ENCODE results near the gene HAP1. TPM values are rescaled to one million over a fixed set of nuclear protein-coding genes. Genes with fewer than 3 reads are reported as not detected.

Gene HAP1
- total and polyA plus RNA-seq, 2 experiments from 2014 or later, result 0.98 to 2.1 TPM

DNA sequence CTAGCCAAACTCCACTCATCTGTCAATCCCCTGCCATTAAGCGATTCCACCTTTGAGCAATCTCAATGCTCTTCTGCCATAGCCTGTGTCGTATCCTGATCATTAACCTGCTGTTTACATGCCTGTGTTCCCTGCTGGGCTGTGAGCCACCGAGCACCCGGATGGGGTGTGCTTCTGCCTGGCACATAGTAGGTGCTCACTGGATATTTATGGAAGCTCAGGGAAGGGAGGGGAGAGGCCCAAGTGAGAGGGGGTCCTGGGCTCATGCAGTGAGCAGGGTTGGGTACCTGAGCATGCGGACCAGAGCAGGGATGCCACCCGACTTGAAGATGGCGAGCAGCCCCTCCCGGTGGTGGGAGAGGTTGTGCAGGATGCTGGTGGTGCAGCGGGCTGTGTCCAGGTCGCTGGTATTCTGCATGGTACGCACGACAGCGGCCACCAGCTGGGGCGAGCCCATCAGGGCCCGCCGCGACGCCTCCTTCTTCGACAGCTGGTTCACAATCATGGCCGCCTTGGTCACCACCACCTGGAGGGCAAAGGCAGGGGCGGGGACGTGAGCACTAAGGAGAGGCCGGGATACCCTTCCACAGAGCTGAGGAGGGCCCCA lies 34.3 kb upstream of the HAP1 start:
- TF ChIP-seq, protein P1, sequence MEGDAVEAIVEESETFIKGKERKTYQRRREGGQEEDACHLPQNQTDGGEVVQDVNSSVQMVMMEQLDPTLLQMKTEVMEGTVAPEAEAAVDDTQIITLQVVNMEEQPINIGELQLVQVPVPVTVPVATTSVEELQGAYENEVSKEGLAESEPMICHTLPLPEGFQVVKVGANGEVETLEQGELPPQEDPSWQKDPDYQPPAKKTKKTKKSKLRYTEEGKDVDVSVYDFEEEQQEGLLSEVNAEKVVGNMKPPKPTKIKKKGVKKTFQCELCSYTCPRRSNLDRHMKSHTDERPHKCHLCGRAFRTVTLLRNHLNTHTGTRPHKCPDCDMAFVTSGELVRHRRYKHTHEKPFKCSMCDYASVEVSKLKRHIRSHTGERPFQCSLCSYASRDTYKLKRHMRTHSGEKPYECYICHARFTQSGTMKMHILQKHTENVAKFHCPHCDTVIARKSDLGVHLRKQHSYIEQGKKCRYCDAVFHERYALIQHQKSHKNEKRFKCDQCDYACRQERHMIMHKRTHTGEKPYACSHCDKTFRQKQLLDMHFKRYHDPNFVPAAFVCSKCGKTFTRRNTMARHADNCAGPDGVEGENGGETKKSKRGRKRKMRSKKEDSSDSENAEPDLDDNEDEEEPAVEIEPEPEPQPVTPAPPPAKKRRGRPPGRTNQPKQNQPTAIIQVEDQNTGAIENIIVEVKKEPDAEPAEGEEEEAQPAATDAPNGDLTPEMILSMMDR (IDR thresholded peaks at IDR 0.05; ENCODE audit: low read depth, low read length), result no peak
- peaks cover 64% of the 10 kb centered on the region for H3K36me3 ChIP-seq
- no peak overlapping the region for H3K4me3 ChIP-seq
- H3K27me3 ChIP-seq, result no peaks in the 10 kb centered on the region
- no peaks in the 10 kb centered on the region for H3K9me3 ChIP-seq (ENCODE audit: low read depth)
- peaks cover 9% of the 10 kb centered on the region for H3K4me1 ChIP-seq (ENCODE audit: low read depth)
- H3K27ac ChIP-seq, result no peak overlapping the region
- DNase-seq (ENCODE audit: low read depth in 1 of 2, low spot score in 1 of 2), result no peak

DNA sequence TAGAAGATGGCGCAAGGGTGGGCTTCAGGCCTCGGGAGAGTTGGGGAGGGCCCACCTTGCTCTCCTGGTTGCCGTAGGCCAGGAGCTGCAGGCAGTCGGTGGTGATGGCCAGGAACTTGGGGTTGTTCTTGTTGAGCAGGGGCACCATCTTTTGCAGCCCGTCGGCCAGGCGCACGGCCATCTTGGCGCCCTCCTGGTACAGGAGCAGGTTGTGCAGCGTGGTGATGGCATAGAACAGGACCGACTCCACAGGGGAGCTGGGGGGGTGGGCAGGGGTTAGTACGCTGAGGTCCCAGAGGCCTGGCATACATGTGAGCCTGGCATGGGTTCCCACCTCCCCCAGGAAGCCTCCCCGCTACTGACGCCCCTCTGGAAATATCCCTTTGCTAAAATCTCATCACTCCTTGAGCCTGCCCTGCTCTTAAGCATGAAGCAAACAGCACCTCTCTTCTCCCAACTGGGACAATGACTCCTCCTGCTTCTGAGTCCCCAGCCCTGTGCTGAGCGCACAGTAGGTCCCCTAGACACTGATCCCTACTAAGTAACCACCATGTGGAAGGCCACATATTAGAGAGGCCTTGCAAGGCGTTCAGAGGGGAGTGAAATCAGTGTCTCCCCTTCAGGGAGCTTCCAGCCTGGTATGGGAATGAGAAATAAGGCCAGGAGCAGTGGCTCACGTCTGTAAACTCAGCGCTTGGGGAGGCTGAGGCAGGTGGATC lies 33.0 kb upstream of the HAP1 start:
- Histone ChIP-seq H3K4me3 (no peak overlapping the region), H3K27me3 (no peaks in the 10 kb centered on the region), H3K27ac (no peak overlapping the region), H3K36me3 (peaks cover 77% of the 10 kb centered on the region), H3K4me1 (ENCODE audit: low read depth) (no peaks in the 10 kb centered on the region), H3K9me3 (ENCODE audit: low read depth) (no peaks in the 10 kb centered on the region)
- no peak for DNase-seq (ENCODE audit: low read depth in 1 of 2, low spot score in 1 of 2)
- TF ChIP-seq, protein P1 (IDR thresholded peaks at IDR 0.05; ENCODE audit: low read depth, low read length), result no peak

DNA sequence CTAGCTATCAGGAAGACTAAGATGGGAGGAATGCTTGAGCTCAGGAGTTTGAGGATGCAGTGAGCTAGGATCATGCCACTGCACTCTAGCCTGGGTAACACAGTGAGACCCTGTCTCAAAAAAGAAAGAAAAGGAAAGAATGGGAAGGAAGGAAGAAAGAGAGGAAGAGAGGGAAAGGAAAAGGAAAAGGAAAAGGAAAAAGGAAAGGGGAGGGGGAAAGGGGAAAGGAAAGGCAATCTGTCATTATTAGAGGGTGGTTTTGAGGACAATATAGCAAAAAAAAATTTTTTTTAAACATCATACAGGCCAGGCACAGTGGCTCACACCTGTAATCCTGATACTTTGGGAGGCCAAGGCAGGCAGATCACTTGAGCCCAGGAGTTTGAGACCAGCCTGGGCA lies 31.7 kb upstream of the HAP1 start:
- Histone ChIP-seq H3K4me1 (ENCODE audit: low read depth) (no peaks in the 10 kb centered on the region), H3K4me3 (no peak overlapping the region), H3K27ac (no peak overlapping the region), H3K9me3 (ENCODE audit: low read depth) (no peaks in the 10 kb centered on the region), H3K36me3 (peaks cover 81% of the 10 kb centered on the region), H3K27me3 (no peaks in the 10 kb centered on the region)
- DNase-seq (ENCODE audit: low read depth in 1 of 2, low spot score in 1 of 2), result no peak
- TF ChIP-seq, protein P1 (IDR thresholded peaks at IDR 0.05; ENCODE audit: low read depth, low read length), result no peak

DNA sequence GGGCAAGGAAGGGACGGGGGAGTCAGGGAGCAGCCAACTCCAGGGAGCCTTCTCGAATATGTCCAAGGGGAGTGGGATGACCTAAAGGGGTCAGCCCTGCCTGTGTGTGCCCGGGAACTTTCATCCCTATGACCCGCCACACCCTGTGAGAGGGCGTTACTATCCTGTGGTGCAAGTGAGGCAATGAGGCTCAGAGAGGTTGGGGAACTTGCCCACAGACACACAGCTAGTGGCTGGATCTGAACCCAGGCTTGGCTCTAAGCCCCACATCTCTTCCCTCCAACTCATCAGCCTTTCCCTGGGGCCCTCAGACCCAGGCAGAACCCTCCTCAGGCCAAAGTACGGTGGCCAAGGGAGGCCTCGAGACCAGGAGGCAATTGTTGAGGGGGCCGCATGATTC lies 28.9 kb upstream of the HAP1 start:
- no peaks in the 10 kb centered on the region for H3K9me3 ChIP-seq (ENCODE audit: low read depth)
- no peaks in the 10 kb centered on the region for H3K27me3 ChIP-seq
- no peak overlapping the region for H3K27ac ChIP-seq
- H3K36me3 ChIP-seq, result peaks cover 76% of the 10 kb centered on the region
- H3K4me1 ChIP-seq (ENCODE audit: low read depth), result no peaks in the 10 kb centered on the region
- TF ChIP-seq, protein P1 (IDR thresholded peaks at IDR 0.05; ENCODE audit: low read depth, low read length), result no peak
- no peak for DNase-seq (ENCODE audit: low read depth in 1 of 2, low spot score in 1 of 2)
- no peak overlapping the region for H3K4me3 ChIP-seq

DNA sequence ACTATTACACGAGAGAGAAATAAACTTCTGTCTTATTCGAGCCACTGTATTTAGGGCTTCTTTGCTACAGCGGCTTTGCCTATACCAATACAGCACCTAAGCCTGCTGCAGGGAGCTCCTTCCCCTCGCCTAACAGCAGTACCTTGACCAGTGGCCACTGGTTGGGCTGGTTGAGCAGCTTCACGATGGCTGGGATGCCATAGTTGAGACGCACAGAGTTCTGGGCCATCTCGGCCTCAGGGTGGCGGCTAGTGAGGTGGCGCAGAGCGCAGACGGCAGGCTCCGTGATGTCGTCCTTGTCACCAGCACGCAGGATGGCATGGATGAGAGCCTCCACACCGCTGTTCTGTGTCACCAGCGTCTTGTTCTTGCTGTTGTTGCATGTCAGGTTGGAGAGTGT lies 28.4 kb upstream of the HAP1 start:
- DNase-seq (ENCODE audit: low read depth in 1 of 2, low spot score in 1 of 2), result no peak
- Histone ChIP-seq H3K36me3 (peaks cover 77% of the 10 kb centered on the region), H3K27me3 (no peaks in the 10 kb centered on the region)

More for the DNA sequence above, 28.4 kb upstream of the HAP1 start:
- Histone ChIP-seq H3K27ac (no peak overlapping the region), H3K9me3 (ENCODE audit: low read depth) (no peaks in the 10 kb centered on the region), H3K4me1 (ENCODE audit: low read depth) (no peaks in the 10 kb centered on the region), H3K4me3 (no peak overlapping the region)
- TF ChIP-seq, protein P1 (IDR thresholded peaks at IDR 0.05; ENCODE audit: low read depth, low read length), result no peak
